Right cardiac atrium (tissue), 5 donors: ENCODE results near the gene USP24. TPM values are rescaled to one million over a fixed set of nuclear protein-coding genes. Genes with fewer than 3 reads are reported as not detected.

ENCODE experiments used
- ATAC-seq, 2 donors: fragments of 200-7000 bp; cut with Tn5 transposase; one replicate each; pipeline versions ENCODE4 v1.8.0 to v1.9.1; 2020; ENCODE audit warnings: moderate library complexity in 2 of 2, mild to moderate bottlenecking in 1 of 2
- DNase-seq, 3 donors: peaks; one replicate each; pipeline ENCODE4 v3.0.0-alpha.2; 2020
- H3K27ac ChIP-seq: one replicate; pipeline ENCODE4 v1.5.1; 2013; ENCODE audit warnings: mild to moderate bottlenecking, low read length, control low read depth, moderate library complexity
- H3K27me3 ChIP-seq: one replicate; pipeline ENCODE4 v1.6.1; 2013; ENCODE audit not compliant: control insufficient read depth, insufficient read depth
- H3K4me1 ChIP-seq: one replicate; pipeline ENCODE4 v1.6.1; 2013; ENCODE audit warnings: low read length; ENCODE audit not compliant: control insufficient read depth, insufficient read depth
- H3K4me3 ChIP-seq: one replicate; pipeline ENCODE4 v1.5.1; 2013; ENCODE audit warnings: low read length, control low read depth
- H3K9me3 ChIP-seq: one replicate; pipeline ENCODE4 v1.6.1; 2013; ENCODE audit warnings: low read length; ENCODE audit not compliant: control insufficient read depth
- WGBS: extraction: QIAGEN DNeasy Blood & Tissue Kit; methylation state at CpG from one replicate; pipeline ENCODE4 v1.1.7; 2013; 5-methylcytosine and 5-hydroxymethylcytosine counted together
- intact Hi-C, 4 donors: fragments of 100-400 bp; cut with DNase I; formaldehyde crosslinking; loops; one replicate each; pipeline versions ENCODE4 v1.11.0 to v1.14.0; 2022 to 2023
- polyA plus RNA-seq: library from polyadenylated mRNA; stranded (reverse); fragments of 200-250 nt; gene quantifications from one replicate; pipeline ENCODE4 v1.2.3, GENCODE V29; 2013
- total RNA-seq, 4 donors: library from RNA; stranded (reverse); fragmentation: NEBNext Ultra II Directional; extraction: Animal tissue kit (Norgen Biotek cat#: 25700); gene quantifications; one replicate each; pipeline ENCODE4 v1.2.1, GENCODE V29; 2021
- donor health status: healthy with polysubstance abuse.
- donor health status: DM: no; HTN: yes; CAD: no.
- donor health status: DM: no; HTN: no; CAD: no.
- donor health status: DM: no; HTN: yes; CAD: no; lungs with severe emphysema.
- donor health status: DM: yes; HTN: yes; CAD: no.

Gene USP24
- total and polyA plus RNA-seq, 5 donors: 11.4 to 35.7 (median 34.7) TPM

DNA sequence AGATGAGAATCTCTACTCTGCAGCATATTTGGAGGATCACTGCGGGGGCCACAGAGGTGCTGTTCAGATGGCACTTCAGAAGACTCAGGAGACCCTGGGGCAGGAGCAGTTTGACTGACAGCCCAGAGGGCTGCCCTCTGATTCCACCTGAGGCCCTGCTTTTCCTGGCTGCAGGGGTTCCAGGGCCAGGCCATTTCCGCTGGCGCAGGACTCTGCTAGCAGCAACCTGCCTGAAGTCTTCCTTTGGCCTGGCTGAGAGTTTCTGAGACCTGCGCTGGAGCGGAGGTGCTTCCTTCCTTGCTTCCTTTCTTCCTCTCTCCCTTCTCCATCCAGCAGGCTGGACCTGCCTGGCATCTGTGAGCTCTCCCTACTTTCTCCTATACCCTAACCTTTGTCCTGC, 164.0 kb downstream of the USP24 start:
- intact Hi-C loops: no loop called here
- DNase-seq: no peak
- ATAC-seq: no peak
- no peak overlapping the region for H3K27ac ChIP-seq
- no peak overlapping the region for H3K4me3 ChIP-seq
- 89% methylated on average over 5 of the region's 5 CpGs for WGBS
- H3K9me3 ChIP-seq: no peaks in the 10 kb centered on the region
- H3K4me1 ChIP-seq: no peaks in the 10 kb centered on the region
- no peaks in the 10 kb centered on the region for H3K27me3 ChIP-seq

DNA sequence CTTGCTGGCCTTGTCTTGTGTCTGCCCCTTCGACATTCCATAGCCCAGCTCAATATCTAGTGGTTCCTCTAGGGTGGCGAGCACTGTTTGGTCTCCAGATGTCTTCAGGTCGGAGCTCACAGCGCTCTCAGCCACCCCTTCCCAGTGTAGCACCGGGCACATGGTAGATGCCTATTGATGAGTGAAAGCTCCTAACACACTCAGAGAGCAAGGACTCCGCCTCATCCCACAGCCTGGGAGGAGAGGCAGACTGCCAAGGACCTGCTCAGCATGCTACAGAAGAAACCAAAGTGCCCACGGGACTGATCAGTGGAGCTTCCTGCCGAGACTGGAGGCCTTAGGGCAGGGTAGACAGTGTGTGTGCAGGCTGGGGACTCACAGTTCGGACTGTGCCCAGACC, 164.9 kb downstream of the USP24 start:
- H3K27me3 ChIP-seq: no peaks in the 10 kb centered on the region
- no peak overlapping the region for H3K4me3 ChIP-seq
- no peaks in the 10 kb centered on the region for H3K9me3 ChIP-seq
- H3K4me1 ChIP-seq: no peaks in the 10 kb centered on the region
- DNase-seq (no peak), ATAC-seq (peak; percentile 7 to 9)
- no peak overlapping the region for H3K27ac ChIP-seq
- intact Hi-C loops: no loop called here
- WGBS: 55% methylated on average over 9 of the region's 9 CpGs

DNA sequence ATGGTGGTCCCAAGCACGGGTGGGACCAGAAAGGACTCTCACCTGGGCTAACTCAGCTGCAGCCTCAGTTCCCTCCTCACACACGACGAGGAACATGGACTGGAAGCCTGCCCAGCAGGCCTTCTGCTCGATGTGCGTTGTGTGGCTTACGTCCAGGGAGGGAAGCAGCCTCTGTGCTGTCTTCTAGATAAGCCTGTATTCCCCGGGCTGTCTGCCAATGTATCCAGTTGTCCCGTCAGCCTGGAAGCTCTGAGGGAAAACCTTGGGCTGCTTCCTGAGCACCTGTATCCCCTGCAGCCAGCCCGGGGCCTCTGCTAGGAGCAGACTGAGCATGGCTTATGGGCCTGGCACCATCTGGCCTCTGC, 165.3 kb downstream of the USP24 start:
- ATAC-seq (peak; percentile 33 to 38), DNase-seq (peak in 2 of 3 donors; percentile 50 to 85)
- intact Hi-C loops: no loop called here
- Histone ChIP-seq H3K4me3 (no peak overlapping the region), H3K9me3 (no peaks in the 10 kb centered on the region), H3K27ac (no peak overlapping the region), H3K4me1 (no peaks in the 10 kb centered on the region), H3K27me3 (no peaks in the 10 kb centered on the region)
- 26% methylated on average over 8 of the region's 9 CpGs for WGBS

DNA sequence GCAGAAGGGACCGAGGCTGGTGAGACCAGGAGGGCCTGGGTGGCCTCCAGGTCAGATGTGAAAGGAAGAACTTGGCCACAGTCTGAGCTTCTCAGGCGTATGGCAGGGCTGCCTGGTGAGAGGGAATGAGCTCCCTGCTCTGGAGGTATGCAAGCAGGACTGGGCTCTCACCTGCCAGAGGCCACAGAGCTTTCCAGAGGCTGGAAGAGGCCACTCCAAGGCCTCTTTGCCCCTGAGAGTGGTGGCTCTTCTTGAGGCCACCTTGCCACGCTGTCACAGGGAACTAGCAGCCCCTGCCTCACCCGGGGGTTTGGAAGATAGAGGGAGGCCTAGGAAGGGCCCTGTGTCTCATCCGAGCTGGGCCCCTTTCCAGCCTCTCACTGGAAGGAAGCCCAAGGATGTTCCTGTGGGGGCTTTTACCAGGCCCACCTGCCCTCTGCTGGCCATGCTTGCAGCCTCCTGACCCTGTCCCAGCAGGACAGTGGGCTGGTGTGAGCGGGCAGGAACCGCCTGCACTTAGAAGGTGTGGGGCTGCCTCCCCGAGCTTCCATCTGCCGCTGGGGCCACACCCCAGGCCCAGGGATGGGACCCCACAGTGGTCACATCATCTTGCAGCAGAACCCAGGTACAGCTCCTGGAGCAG, 165.8 kb downstream of the USP24 start:
- intact Hi-C loops: no loop called here
- H3K27me3 ChIP-seq: no peaks in the 10 kb centered on the region

DNA sequence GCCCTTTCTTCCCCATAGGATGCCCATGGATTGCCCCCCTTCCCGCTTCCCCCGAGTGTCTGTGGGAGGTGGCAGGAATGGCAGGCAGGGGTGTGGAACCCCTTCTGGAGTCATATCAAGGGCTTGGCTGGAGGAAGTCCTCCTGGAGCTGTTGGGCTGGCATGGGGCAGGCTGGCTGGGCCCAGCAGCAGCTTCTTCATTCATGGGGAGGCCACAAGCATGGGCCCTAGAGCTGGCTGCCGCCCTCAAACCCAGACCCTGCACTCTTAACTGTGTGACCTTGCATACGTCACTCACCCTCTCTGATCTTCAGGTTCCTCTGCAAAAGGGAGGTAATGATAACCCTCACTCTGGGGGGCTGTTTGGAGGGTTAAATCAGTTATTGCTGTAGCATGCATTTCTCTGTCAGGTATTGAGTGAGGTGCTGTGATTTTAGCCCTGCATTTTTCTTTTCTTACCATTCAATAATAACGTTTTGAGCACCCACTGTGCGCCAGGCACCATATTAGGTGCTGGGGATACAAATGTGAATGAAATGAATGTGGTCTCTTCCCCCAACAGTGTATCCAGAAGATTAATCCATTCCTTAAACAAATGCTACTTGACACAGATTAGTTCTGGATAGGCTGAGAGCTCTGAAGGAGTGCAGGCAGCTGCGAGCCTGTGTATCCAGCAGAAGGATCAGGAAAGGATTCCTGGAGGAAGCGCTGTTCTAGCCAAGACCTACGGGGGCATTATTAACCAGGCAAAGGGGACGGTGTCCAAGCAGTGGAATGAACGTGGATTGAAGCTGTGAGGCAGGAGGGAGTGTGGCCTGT, 166.5 kb downstream of the USP24 start:
- WGBS: 85% methylated on average over 11 of the region's 11 CpGs
- Histone ChIP-seq H3K9me3 (no peaks in the 10 kb centered on the region), H3K4me1 (no peaks in the 10 kb centered on the region), H3K4me3 (no peak overlapping the region), H3K27me3 (no peaks in the 10 kb centered on the region), H3K27ac (no peak overlapping the region)
- intact Hi-C loops: no loop called here
- DNase-seq: no peak
- no peak for ATAC-seq

More for the DNA sequence above, 165.8 kb downstream of the USP24 start:
- no peak overlapping the region for H3K4me3 ChIP-seq
- DNase-seq (no peak), ATAC-seq (peak in 1 of 2 donors; percentile 3)
- no peaks in the 10 kb centered on the region for H3K9me3 ChIP-seq
- 63% methylated on average over 9 of the region's 9 CpGs for whole genome bisulfite sequencing
- no peak overlapping the region for H3K27ac ChIP-seq
- H3K4me1 ChIP-seq: no peaks in the 10 kb centered on the region

DNA sequence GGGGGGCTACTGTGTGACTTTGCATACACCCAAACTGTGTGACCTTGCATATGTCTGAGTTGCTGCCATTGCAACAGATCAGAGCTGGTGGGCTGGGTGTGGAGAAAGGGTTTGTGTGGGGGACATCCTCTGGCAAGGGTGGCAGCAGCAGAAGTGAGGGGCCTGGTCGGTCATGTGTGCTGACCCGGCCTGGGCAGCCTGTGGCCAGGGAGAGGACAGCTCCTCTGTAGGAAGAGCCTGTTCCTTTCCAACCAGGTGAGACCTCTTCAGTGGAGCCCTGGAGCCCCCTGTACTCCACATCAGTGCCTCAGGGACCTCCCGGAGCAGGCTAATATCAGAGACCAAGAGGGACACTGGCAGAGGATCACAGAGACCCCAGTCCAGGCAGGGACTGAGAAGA, 167.6 kb downstream of the USP24 start:
- Histone ChIP-seq H3K4me1 (no peaks in the 10 kb centered on the region), H3K27ac (no peak overlapping the region), H3K9me3 (no peaks in the 10 kb centered on the region), H3K27me3 (no peaks in the 10 kb centered on the region), H3K4me3 (no peak overlapping the region)
- DNase-seq (no peak), ATAC-seq (no peak)
- 91% methylated on average over 3 of the region's 3 CpGs for WGBS
- intact Hi-C loops: no loop called here

DNA sequence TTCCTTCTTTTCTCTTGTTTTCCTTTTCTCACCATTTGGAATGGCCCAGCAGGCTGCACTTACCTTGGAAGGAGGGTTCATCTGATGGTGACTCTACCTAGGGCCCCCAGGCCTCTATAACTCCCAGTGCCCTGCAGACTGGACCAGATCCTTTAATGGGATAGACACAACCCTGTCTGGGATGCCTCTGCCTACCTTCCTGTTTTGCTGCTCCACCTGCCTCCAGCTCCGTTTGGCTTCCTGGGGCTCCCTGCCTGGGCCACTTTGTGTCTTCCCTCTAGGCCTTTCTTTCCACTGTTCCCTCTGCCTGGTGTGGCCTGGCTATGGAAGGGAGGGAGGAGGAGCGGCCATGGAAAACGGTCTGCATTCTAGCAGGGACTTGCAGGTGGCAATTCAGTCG, 168.3 kb downstream of the USP24 start:
- intact Hi-C loops: no loop called here
- 84% methylated on average over 4 of the region's 4 CpGs for WGBS
- ATAC-seq (no peak), DNase-seq (no peak)
- Histone ChIP-seq H3K4me1 (no peaks in the 10 kb centered on the region), H3K27me3 (no peaks in the 10 kb centered on the region), H3K4me3 (no peak overlapping the region), H3K27ac (no peak overlapping the region), H3K9me3 (no peaks in the 10 kb centered on the region)

DNA sequence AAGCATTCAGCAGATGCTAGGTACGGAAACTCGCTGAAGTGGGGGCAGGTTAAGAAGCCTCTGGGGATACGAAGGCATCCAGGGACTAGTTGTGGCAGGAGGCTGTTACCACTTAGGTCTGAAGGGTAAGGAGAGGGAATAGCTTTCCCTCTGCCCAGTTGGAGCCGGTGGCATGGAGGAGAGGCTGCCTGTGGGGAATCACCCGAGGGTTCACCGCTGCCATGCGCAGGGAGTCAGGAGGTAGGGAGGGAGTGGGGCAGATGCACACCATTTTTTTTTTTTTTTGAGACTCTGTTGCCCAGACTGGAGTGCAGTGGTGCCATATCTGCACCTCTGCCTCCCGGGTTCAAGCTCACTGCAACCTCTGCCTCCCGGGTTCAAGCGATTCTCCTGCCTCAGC, 169.7 kb downstream of the USP24 start:
- Histone ChIP-seq H3K27ac (no peak overlapping the region), H3K27me3 (no peaks in the 10 kb centered on the region), H3K4me3 (no peak overlapping the region), H3K9me3 (no peaks in the 10 kb centered on the region), H3K4me1 (no peaks in the 10 kb centered on the region)
- 97% methylated on average over 10 of the region's 10 CpGs for WGBS
- intact Hi-C loops: no loop called here
- ATAC-seq: no peak
- no peak for DNase-seq

DNA sequence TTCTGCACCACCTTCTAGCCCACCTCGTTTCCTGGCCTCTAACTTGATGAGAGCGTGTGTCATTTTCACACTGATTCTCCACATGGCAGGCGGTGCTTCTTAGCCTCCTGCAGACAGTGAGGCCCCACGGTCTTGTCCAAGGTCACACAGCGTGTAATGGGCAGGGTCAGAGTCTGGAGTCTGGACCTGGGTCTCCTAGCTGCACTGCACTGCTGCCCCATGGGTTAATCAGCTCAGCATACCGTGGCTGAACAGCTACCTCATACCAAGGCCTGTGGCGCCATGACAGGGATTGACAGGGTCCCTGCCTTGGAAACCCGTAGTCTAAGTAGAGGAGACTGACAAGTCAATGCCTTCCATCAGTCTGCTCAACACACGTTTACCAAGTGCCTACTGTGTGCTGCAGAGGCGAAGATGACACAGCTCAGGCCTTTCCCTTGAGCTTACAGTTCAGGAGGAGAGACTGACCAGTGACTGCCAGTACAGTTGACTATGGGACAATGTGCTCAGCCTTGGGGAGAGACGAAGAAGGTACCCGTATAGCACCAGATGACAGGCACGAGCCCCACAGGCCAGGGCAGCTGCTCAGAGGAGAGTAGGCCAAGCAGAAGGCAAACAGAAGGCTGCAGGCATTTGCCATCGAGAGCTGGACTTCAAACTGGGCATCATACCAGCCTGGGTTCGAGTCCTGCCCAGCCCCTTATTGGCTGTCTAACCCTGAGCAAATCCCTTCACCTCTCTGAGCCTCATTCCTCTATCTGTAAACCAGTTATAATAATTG, 170.4 kb downstream of the USP24 start:
- intact Hi-C loops: no loop called here
- Histone ChIP-seq H3K4me1 (no peaks in the 10 kb centered on the region), H3K4me3 (no peak overlapping the region), H3K9me3 (no peaks in the 10 kb centered on the region), H3K27ac (no peak overlapping the region), H3K27me3 (no peaks in the 10 kb centered on the region)
- ATAC-seq (no peak), DNase-seq (no peak)
- 88% methylated on average over 15 of the region's 15 CpGs for WGBS

DNA sequence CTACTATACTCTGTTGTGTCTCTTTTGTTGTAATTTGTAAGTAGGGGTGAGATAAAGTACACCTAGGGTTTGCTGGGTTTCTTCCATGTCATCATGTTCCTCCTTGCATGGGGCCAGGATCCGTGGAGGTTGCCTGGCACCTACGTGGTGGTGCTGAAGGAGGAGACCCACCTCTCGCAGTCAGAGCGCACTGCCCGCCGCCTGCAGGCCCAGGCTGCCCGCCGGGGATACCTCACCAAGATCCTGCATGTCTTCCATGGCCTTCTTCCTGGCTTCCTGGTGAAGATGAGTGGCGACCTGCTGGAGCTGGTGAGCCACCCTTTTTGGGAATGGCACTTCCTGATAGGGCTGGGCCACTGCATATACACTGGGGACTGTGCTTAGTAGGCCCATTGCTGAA, 171.4 kb downstream of the USP24 start:
- no peak overlapping the region for H3K27ac ChIP-seq
- intact Hi-C loops: no loop called here
- no peaks in the 10 kb centered on the region for H3K9me3 ChIP-seq
- ATAC-seq (no peak), DNase-seq (no peak)
- H3K4me3 ChIP-seq: no peak overlapping the region
- H3K4me1 ChIP-seq: no peaks in the 10 kb centered on the region
- H3K27me3 ChIP-seq: no peaks in the 10 kb centered on the region
- 95% methylated on average over 9 of the region's 9 CpGs for WGBS

DNA sequence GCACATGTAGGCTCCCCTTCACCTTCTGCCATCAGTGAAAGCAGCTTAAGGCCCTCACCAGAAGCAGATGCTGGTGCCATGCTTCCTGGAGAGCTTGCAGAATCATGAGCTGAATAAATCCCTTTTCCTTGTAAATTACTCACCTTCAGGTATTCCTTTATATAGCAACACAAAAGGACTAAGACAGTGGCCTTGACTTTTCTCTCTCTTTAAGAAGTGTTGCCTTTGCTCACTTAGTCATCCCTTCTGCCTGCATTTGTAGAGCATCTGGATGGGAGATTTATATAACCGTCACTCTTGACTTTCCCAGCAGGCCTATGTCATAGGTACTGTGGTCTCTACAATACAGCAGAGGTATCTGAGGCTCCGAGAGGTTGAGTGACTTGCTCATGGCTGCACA, 172.2 kb downstream of the USP24 start:
- intact Hi-C loops: no loop called here

More for the DNA sequence above, 172.2 kb downstream of the USP24 start:
- ATAC-seq (no peak), DNase-seq (no peak)
- Histone ChIP-seq H3K4me3 (no peak overlapping the region), H3K9me3 (no peaks in the 10 kb centered on the region), H3K4me1 (no peaks in the 10 kb centered on the region), H3K27me3 (no peaks in the 10 kb centered on the region), H3K27ac (no peak overlapping the region)
- WGBS: 91% methylated on average over 2 of the region's 2 CpGs
